Suprapubic skin (tissue), 4 donors: ENCODE measurements around the gene MRPS21. TPM values are rescaled to one million over a fixed set of nuclear protein-coding genes. Genes with fewer than 3 reads are reported as not detected.

Source experiments
- DNase-seq, 2 donors: peaks; one replicate each; pipeline ENCODE4 v3.0.0-alpha.2; 2019; ENCODE audit warnings: low spot score in 2 of 2
- H3K27ac ChIP-seq: fragments of 200-600 bp; sonication (generic); one replicate; pipeline ENCODE4 v1.5.1; 2019
- H3K27me3 ChIP-seq: fragments of 200-600 bp; sonication (generic); one replicate; pipeline ENCODE4 v1.5.1; 2019
- H3K36me3 ChIP-seq: fragments of 200-600 bp; sonication (generic); one replicate; pipeline ENCODE4 v1.5.1; 2019
- H3K4me1 ChIP-seq: fragments of 200-600 bp; sonication (generic); one replicate; pipeline ENCODE4 v1.5.1; 2019
- H3K4me3 ChIP-seq: fragments of 200-600 bp; sonication (generic); one replicate; pipeline ENCODE4 v1.5.1; 2019; ENCODE audit warnings: mild to moderate bottlenecking
- H3K9me3 ChIP-seq: fragments of 200-600 bp; sonication (generic); one replicate; pipeline ENCODE4 v1.5.1; 2019
- EP300 ChIP-seq: sonication (generic); formaldehyde crosslinking; IDR thresholded peaks from one replicate; pipeline ENCODE4 v1.6.1; 2017; ENCODE audit warnings: antibody characterized with exemption
- POLR2A ChIP-seq, 2 donors: fragments of 450-650 bp; IDR thresholded peaks; one replicate each; pipeline ENCODE4 v1.6.1; 2017; ENCODE audit warnings: antibody characterized with exemption in 2 of 2, mild to moderate bottlenecking in 2 of 2, moderate library complexity in 2 of 2
- POLR2AphosphoS5 ChIP-seq, 3 donors: sonication (generic); formaldehyde crosslinking; IDR thresholded peaks; one replicate each; pipeline ENCODE4 v1.6.1; 2017; ENCODE audit warnings: antibody characterized with exemption in 3 of 3
- WGBS: methylation state at CpG from one replicate; pipeline ENCODE4 v1.1.5; 2018; 5-methylcytosine and 5-hydroxymethylcytosine counted together
- total RNA-seq, 4 donors: library from RNA; depleted of rRNA; stranded (reverse); fragments of >200 nt; gene quantifications; one replicate each; pipeline ENCODE4 v1.1.0, GENCODE V29; 2016
- TF ChIP-seq, protein P1 (sequence below), 2 donors: fragments of 200-600 bp in 1 of 2; fragments of 450-650 bp in 1 of 2; sonication (generic) in 1 of 2; IDR thresholded peaks; one replicate each; pipeline ENCODE4 v1.5.1; 2016 to 2019; ENCODE audit warnings: antibody characterized with exemption in 2 of 2, mild to moderate bottlenecking in 1 of 2, moderate library complexity in 1 of 2

Gene MRPS21
- total RNA-seq, 4 donors from 2014 or later: 30.6 to 44.1 (median 38.2) TPM

DNA sequence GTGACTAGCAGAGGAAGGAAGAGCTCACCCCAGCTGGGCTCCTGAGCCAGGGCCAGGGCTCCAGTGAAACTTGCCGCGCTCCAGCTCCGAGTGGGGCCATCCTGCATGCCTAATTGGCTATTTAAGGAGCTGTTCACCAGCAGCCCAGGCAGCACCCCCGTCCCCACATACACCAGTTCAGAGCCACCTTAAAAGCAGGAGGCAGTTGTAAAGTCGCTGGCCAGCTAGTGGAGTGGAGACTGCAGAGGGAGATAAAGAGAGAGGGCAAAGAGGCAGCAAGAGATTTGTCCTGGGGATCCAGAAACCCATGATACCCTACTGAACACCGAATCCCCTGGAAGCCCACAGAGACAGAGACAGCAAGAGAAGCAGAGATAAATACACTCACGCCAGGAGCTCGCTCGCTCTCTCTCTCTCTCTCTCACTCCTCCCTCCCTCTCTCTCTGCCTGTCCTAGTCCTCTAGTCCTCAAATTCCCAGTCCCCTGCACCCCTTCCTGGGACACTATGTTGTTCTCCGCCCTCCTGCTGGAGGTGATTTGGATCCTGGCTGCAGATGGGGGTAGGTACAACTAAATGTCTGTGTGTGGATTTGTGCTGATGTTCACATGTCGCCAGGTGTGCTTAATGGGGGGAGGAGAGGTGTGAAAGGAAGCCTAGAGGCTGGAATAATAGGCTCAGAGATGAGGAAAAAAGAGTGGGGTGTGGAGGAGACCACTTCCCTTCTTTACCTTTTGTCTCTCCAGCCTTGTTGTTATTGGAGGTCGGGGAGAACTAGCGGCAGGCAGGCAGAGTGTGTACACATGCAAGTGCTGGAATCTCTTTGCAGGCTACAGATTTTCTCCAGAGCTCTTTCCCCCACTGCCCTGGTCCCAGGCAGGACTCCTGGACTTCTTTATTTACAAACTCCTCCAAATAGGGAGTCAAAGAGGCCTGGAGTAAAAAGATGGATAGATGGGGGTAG is 35.8 kb upstream of the MRPS21 start, which contains the start of gene CA14:
CA14 (plus strand) TSS at position 151 of the 962 bp plus-strand sequence; CDS start at position 506, 355 bp downstream.
- H3K27me3 ChIP-seq: peaks cover 12% of the 10 kb centered on the region
- H3K9me3 ChIP-seq: no peaks in the 10 kb centered on the region
- peak within 1 kb of the TSS; percentile 32 for H3K4me3 ChIP-seq
- WGBS: 48% methylated on average over 13 of the region's 13 CpGs
- no peak for DNase-seq
- no peak for TF ChIP-seq EP300
- TF ChIP-seq POLR2AphosphoS5 (IDR thresholded peaks at IDR 0.05): no peak
- no peak for TF ChIP-seq POLR2A (IDR thresholded peaks at IDR 0.05)
- TF ChIP-seq, protein P1, sequence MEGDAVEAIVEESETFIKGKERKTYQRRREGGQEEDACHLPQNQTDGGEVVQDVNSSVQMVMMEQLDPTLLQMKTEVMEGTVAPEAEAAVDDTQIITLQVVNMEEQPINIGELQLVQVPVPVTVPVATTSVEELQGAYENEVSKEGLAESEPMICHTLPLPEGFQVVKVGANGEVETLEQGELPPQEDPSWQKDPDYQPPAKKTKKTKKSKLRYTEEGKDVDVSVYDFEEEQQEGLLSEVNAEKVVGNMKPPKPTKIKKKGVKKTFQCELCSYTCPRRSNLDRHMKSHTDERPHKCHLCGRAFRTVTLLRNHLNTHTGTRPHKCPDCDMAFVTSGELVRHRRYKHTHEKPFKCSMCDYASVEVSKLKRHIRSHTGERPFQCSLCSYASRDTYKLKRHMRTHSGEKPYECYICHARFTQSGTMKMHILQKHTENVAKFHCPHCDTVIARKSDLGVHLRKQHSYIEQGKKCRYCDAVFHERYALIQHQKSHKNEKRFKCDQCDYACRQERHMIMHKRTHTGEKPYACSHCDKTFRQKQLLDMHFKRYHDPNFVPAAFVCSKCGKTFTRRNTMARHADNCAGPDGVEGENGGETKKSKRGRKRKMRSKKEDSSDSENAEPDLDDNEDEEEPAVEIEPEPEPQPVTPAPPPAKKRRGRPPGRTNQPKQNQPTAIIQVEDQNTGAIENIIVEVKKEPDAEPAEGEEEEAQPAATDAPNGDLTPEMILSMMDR (IDR thresholded peaks at IDR 0.05): no peak
- no peak within 1 kb of the TSS for H3K27ac ChIP-seq
- H3K36me3 ChIP-seq: no peaks in the 10 kb centered on the region
- H3K4me1 ChIP-seq: peaks cover 36% of the 10 kb centered on the region

DNA sequence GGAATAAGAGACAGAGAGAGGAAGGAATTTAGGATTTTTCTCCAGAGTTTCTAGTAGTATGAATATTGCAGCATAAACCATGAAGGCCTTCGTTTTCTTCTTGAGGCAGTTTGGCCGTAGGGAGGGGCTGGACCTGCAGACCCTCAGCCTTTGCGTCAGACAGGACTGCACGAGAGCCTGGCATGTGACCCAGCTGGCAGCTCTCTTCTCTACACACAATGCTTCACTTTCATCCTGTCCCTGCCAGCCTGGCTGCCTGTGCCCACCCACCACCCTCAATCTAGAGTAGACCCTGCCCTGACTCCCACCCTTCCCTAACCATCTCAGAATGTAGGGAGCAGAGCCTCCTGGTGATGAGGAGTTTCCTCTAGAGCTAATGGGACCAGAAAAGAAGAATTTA is 34.4 kb upstream of the MRPS21 start:
- DNase-seq: no peak
- WGBS: 42% methylated on average over 4 of the region's 4 CpGs
- peaks cover 10% of the 10 kb centered on the region for H3K27me3 ChIP-seq
- H3K36me3 ChIP-seq: peaks cover under 1% of the 10 kb centered on the region
- peaks cover 36% of the 10 kb centered on the region for H3K4me1 ChIP-seq
- TF ChIP-seq POLR2A (IDR thresholded peaks at IDR 0.05): no peak
- TF ChIP-seq, protein P1 (IDR thresholded peaks at IDR 0.05): no peak
- TF ChIP-seq EP300: no peak
- no peak for TF ChIP-seq POLR2AphosphoS5 (IDR thresholded peaks at IDR 0.05)
- H3K9me3 ChIP-seq: no peaks in the 10 kb centered on the region
- H3K27ac ChIP-seq: no peak overlapping the region
- H3K4me3 ChIP-seq: no peak overlapping the region

DNA sequence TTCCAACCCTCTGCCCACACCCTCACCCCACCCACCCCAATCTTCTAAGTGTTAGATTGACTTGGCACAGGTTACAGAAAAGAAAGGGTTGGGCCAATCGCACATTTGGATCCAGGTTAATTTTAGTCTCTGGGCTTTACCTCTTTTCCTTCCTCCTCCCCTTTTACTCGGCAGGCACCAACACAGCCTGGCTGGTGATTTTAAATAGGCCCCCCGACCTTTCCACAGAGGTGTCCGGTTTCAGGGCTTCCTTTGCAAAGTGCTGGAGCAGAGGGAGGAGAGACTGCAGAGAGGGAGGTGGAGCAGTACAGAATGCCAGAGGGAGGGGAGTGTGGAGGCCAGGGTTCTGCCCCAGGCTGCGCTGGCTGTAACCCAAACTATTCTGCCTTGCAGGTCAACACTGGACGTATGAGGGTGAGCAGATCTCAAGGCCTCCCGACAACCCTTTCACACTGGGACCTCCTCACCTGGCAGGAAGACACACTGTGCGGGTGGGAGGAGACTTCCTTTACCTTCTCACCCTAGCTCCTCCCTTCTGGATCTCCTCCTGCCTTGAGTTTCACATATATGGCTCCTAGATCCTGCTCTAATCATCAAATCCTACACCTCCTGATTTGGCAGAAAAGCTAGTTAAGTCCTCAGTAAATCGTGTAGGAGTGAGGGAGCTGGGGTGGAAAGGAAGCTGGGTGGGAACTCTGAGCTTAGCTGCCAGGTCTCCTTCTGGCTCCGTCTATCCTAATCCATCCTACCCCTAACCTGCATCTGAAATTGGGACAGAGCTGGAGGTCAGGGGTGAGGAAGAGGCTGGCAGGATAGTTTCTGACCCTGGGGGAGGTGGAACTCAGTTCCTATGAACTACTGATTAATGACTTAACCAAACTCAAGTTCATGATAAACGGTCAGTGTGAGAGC is 33.6 kb upstream of the MRPS21 start:
- peaks cover 36% of the 10 kb centered on the region for H3K4me1 ChIP-seq
- no peak for DNase-seq
- no peak for TF ChIP-seq POLR2A (IDR thresholded peaks at IDR 0.05)
- TF ChIP-seq, protein P1 (IDR thresholded peaks at IDR 0.05): no peak
- TF ChIP-seq EP300: no peak
- no peak for TF ChIP-seq POLR2AphosphoS5 (IDR thresholded peaks at IDR 0.05)
- no peaks in the 10 kb centered on the region for H3K9me3 ChIP-seq
- peak overlapping the region; percentile 1 for H3K27ac ChIP-seq
- H3K36me3 ChIP-seq: peaks cover 9% of the 10 kb centered on the region
- WGBS: 21% methylated on average over 11 of the region's 11 CpGs
- peak overlapping the region; percentile 20 for H3K4me3 ChIP-seq
- H3K27me3 ChIP-seq: peaks cover 10% of the 10 kb centered on the region

DNA sequence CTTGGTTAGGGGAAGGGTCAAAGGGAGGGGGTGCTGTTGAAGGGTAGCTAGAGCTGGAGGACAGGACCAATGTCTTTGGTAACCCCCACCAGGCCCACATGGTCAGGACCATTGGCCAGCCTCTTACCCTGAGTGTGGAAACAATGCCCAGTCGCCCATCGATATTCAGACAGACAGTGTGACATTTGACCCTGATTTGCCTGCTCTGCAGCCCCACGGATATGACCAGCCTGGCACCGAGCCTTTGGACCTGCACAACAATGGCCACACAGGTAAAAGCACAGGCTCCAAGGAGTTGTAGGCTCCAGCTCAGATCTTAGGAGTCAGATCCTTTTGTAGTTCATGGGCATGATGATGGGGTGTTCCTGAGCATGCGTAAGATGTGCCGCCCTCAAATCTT is 32.3 kb upstream of the MRPS21 start:
- TF ChIP-seq, protein P1 (IDR thresholded peaks at IDR 0.05): no peak
- no peak for TF ChIP-seq EP300
- no peak for TF ChIP-seq POLR2A (IDR thresholded peaks at IDR 0.05)
- TF ChIP-seq POLR2AphosphoS5 (IDR thresholded peaks at IDR 0.05): no peak
- 78% methylated on average over 6 of the region's 6 CpGs for WGBS
- Histone ChIP-seq H3K36me3 (peaks cover 22% of the 10 kb centered on the region), H3K9me3 (no peaks in the 10 kb centered on the region), H3K27me3 (peaks cover 10% of the 10 kb centered on the region), H3K27ac (no peak overlapping the region), H3K4me1 (peaks cover 26% of the 10 kb centered on the region), H3K4me3 (no peak overlapping the region)
- DNase-seq: no peak
